IPS DF 4.7 (cell line): ENCODE data around the gene ST6GALNAC3.

ENCODE experiments used
- DNase-seq: peaks from one replicate; pipeline ENCODE4 v3.0.0-alpha.2; 2013; ENCODE audit warnings: low spot score; ENCODE audit errors: extremely low read depth

The ST6GALNAC3 gene

DNA sequence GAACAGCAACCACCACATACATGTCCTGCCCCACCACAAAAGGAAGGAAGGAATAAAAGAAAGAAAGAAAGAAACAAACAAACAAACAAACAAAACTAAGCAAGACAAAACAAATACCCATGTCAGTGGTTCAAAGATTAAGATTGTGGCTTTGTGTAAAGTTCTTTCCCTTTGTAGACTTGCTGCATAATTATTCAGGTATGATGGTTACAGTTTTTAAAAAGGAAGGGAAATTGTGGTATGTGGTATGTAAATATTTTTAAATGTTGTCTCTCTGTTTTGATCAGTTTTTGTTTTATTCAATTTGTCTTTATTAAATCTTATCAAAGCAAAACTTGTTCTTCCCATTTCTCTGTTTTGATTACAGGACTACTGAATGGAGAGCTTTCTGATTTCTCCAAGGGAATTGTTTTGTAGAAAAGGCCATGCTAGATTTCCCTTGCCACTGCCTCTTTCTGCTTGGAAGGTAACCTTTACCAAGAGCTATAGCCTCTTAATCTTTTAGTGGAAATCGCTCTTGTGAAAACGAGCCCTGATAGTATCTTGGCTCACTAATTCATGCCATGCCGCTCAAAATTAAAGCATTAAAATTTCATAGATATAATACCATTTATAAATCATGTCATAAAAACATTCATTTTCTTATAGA lies 502.5 kb downstream of the ST6GALNAC3 start:
- DNase-seq = no peak

DNA sequence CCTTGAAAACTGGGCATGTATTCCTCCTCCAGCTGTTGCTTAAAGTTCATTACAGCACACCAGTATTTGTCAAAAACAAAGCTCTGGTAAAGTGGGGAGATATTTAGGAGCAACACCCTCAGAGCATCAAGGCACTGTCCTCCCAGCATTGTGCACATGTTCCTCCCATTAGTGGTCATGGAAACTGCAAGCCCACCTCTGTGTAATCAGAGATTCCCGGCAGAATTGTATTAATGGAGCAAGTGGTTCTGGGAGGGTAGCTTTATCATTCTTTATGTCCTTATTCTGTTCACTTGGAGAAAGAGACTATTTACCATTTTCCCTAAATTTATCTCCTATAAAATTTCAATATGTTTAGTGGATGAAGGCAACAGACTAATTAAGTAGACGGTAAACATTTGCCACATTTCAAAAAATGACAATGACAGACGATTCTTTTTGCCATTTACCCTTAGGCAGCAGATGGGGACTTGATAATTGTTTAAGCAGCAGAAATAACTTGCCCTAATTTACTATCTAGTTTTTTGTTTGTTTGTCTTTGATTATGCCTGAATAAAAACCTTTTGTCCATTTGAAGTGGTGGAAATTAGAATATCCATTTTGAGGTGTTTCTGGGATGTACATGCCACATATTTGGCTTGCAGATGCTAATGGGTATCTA lies 503.1 kb downstream of the ST6GALNAC3 start:
- DNase-seq = no peak

DNA sequence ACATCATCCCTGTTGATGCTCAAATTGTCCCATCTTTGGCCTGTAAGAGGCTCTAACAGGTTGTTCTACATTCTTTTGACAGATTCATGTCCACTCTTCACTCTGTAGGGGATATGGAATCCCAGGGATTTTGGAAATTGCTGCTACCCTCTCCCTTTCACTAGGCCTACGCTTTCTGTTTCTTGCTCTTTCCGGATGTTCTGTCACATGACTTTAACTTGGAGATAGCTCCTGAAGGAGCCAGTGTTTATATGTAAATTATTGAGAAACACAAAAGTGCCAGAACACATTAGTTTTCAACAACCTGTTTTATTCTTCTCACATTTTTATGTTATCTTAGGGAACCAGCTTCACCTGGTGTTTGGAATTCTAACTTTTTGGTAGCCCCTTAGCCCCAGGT lies 505.7 kb downstream of the ST6GALNAC3 start:
- no peak for DNase-seq

DNA sequence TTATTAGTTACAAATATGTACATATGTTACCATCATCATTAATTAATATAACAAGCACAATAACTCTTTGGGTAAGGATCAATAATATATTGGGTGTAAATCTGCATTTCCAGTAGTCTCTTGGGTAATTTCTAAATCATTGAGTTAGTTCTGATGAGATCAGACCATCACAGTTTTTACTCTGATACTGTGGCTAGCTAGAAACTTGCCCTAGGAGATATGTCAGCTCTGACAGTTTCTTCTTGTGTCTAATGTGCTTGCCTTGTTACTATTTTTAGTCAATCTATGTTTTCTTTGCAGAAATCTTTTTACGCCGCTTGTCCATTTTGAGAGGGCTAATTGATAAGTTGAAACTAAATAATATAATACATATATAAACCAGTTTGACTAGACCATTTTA lies 507.2 kb downstream of the ST6GALNAC3 start:
- no peak for DNase-seq

DNA sequence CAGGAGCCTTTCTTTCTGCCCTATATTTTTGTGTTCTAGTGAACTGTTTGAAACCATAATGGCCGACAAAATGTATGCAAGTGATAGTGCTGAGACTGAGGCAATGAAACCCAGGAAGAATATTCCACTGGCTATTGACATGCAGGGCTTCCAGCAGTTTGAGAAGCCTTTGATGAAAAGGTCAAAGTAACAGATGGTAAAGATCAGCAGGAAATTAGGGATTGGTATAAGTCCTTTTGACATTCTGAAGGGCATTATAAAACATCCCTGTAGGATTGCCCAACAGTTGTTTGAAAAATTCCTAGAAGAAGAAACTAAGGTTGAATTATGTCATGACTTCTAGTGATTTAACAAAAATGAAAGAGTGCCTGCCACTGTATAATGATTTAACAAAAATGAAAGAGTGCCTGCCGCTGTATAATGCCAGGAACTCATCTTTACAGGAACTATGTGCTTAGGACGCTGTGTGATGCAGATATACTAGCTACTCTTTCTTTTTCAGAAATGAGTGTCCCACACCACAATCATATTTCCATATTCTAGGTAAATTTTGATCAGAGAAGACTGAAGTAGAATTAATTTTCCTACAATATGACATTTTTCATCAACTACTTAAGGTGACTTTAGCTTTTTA lies 508.8 kb downstream of the ST6GALNAC3 start:
- peak; percentile 30 for DNase-seq

DNA sequence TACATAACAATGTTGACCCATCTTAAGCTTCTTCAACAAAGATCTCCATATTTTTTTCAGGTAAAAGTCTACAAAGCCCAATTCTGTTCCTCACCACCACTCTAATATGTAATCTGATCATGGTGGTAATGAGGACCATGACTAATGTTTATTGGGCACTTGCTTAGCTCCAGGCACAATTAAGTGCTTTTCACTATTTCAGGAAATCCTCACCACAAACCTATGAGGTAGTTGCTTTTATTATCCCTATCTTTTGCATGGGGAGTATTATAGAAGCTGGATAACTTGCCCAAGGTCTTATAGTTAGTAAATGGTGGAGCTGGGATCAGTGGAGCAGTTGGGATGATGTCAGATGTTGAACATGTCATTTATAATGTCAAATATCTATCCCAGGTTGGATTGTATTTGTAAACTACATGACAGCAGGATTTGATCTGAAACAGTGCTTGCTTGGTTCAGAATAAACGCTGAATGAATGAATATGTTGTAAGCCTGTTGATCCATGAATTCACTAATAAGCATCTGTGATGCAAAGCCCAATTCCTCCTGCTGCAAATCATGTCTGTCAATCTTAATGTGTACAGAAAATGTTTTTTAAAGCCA lies 509.4 kb downstream of the ST6GALNAC3 start:
- no peak for DNase-seq

DNA sequence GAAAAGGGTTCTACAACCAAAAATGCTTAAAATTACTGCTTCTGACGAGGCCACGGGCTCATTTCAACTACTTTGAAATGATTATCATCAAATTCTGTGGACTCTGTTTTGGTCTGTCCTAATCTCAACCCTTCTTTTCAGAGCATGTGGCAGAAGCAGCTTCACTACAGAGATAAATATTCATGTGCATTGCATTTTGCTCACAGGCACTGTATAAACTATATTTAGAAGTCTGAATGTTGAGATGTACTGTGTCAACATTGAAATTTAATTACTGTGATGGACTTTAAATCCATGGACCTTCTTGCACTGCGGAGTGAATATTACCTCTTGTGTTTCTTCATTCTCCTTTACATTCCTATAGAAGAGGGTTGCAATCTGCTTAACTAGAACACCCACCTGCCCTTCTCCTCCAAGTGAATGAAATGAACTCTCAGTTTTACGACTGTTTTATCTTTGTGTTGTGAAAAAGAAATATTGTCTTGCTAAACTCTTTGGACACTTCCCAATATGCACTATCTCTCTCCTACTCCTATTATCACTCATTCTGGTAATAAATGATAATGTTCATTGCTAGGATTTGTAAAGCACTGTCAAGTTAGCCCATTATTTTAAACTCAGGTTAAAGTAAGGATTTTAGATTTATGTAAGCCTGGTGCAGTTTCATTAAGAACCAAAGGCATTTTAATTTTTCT lies 511.6 kb downstream of the ST6GALNAC3 start:
- no peak for DNase-seq

DNA sequence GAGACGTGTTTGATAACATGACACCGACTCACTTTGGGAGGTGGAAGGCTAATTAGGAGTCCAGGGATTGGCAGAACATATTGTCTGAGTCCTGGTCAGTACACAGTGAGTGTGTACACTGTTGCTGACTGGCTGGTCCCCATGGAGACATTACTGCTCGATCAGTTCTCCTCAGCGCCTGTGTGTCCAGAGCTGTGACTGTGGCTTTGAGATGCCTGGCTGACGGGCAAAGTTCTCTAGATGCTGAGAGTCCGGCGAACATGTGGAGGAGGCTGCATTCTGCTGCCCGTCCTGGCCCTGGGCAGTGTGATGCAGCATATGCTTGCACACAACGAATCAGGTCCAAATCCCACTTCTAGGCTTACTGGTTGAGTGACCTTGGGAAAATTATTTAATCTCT lies 512.7 kb downstream of the ST6GALNAC3 start:
- DNase-seq = no peak

DNA sequence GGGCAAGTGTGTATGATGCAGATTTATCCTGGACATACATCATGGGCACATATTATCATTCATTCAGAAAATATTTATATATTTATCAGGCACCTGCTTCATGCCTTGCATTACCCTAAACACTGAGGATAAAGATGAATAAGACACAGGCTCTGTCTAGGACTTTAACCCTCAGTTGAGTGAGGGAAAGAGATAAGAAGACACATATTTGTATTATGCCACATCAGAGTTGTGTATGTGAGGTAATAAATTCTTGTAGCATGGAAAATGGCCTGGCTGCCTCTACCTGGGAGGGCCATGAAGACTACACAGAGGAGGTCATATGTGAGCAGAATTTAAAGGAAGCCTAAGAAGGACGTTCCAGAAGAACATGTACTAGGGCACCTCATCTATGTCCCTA lies 516.9 kb downstream of the ST6GALNAC3 start:
- no peak for DNase-seq

DNA sequence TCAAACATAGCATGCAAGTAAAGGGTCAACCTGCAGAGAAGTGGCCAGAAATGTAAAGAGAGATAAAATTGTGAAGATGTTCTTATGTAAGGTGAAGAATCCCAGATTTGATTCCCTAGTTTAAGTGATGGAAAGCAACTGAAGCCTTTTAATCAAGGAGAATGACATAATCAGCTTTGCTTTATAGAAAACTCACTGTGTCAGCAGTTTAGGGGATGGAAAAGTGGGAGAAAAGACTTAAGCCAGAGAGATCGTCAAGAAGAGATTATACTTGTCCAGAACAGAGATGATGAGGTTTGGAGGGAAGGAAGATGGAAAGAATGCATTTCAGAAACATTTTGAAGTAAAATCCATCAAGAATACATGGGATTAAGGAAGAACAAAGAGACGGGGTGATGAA lies 517.4 kb downstream of the ST6GALNAC3 start:
- DNase-seq = no peak

DNA sequence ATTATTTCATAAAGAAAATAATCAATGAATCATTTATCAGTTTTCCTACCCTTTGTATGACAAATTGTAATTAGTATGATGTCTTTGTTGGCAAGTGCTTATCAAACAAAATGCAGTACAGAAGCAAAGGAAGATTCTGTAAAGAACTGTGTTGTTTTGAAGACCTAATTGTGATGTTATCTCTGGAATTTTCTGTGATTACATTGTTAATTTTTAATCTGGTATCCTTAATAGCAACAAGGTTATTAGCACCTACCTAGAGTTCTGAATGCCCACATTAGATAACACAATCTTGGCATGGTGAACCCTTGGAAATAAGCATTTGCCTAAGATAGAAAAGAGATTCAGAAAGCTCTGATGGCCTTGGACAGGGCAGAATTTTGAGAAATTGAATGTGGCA lies 518.6 kb downstream of the ST6GALNAC3 start:
- DNase-seq = no peak

DNA sequence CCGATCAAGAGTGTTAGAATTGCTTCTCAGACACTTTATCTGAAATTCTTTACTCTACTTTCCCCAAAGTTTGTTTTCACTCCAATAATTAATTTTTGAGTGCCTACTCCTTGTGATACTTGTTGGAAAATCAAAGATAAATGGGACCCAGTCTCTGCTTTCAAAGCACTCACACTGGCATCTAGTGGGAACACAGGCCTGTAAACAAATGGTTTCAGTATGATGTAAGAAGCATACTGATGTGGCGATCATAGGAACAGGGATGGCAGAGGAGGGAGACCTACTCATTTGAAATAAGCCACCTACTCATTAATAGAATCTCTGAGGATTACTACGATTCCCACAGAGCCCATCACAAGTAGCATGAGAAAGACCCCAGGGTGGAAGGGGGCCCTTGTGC lies 519.1 kb downstream of the ST6GALNAC3 start:
- no peak for DNase-seq

DNA sequence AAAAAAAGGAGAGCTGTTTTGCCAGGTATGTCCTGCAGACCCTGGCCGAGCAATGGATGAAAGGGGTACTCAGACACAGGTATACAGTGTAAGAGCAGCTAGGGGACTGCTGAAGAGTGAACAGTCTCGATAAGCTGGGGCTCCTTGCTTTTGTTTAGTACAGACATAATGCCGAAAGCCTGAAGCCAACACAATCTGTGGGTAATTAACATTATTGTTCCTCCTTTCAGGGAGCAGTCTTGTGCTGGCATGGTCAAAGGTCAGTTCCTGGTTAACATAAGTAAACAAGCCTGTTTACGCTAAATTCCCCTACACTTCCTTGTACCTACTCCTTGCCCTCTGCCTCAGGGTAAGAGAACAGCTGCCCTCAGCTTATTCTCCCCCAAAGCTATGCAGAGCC lies 520.5 kb downstream of the ST6GALNAC3 start:
- DNase-seq = no peak

DNA sequence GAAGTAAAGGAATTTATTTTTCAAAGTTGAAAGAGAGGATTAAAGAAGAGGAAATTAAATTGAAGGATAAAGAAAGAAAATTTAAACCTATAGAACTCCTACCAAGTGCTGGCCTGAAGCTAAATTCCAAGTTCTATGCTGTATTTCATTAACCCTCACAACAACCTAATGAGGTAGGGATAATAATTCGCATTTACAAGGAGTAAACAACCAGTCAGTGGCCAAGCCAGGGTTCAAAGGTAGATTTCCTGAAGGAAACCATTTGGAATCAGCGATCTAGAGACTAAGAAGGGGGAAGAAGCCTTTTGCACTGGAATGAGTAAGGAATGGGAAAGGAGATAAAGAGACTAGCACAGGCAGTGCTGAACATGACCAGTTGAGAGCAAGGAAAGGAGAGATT lies 526.9 kb downstream of the ST6GALNAC3 start:
- no peak for DNase-seq

DNA sequence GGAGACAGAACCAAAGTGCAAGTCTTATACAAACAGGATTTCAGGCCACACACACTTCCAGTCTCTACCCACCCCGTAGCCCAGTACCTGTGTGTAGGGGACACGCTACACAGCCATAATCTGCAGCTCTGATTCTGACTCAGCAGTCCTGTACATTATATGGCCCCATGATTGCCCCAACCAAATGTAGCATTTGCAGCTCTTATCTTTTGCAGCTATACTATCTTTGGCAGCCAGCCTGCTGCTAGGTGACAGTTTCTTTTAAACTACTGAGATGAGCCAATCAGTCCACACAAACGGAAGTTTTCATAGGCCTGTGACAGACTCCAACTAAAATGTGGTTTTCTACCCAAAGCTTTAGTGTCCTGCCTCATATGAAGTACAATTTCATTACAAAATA lies 533.2 kb downstream of the ST6GALNAC3 start:
- DNase-seq = no peak

DNA sequence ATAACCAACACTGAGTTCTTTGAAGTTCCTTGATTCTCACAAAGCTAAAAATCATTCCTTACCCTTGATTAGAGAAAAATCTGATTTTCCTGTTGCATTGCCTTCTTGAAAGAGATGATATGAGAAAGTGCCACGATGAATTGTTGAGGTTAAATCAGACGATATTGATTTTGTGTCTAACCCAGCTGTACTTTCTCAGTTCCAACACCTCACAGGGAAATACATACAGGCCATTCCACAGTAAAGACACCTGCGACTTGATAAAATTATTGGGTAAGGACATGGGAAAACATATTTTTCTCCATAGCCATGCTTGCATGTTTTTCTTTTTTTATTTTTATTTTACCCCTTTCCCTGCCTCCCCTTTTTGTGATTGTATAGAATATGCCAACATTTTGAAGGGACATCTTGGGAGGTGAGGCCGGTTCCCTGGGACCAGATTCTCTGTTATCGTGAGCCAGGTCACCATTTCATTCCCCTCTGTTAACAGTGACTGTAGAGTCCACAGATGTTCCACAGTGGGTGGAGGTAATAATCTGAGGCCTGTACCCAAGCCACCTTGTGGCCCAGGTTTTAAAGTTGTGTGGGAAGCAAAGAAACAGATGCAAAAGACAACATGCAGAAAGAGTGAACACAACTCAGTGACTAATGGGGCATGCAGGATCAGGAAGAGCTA lies 537.4 kb downstream of the ST6GALNAC3 start:
- DNase-seq = no peak

DNA sequence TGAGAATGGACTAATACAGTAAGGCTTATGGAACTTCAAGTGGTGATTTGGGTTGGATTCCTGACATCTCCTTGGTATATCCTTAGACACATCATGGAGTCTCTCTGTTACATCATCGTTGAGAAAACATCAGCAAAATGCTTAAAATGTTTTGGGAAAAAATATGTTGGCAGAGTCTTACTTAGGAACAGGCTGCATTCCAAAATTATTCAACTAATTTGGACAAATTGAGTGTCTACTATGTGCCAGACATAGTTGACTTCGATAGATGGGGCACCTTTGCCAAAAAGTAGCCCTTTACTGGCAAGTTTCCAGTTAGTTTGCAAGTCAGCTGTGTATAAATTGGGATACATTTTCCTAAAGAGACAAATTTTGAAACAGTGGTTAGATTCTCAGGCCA lies 539.3 kb downstream of the ST6GALNAC3 start:
- DNase-seq = no peak

DNA sequence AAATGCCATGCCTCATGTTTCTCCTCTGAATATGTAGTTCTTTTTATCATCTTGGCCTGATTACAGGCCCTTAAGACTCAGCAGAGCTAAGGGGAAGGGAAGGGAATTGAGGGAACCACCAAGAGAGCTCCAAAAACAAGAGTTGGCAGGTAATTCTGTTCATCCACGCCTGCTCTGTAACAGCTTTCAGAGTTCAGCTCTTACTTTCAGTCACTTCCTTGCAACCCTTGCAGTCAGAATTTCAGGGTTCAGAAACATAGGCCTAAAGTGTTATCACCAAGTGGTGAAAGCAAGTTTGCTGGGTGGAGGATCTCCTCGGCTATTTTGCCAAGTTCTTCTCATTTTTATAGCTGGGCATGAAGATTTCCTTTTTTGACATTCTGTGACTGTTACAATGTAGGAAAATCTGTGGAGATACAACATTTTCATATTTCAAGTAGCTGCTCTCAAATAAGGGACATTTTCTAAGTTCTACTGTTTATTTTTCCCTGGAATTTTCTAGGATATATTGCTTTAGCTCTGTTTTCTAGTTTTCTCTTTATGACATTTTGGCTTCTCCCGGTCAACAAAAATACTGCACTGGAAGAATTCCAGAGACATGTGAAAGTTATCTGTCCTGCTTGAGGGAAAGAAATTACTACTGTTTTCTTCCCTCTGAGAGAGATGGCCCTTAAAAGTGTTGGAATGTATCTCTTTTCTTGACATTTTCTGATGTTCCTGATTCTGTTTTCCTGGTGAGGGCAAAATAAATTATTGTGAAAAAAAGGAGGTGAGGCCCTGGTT lies 540.9 kb downstream of the ST6GALNAC3 start:
- DNase-seq = no peak

DNA sequence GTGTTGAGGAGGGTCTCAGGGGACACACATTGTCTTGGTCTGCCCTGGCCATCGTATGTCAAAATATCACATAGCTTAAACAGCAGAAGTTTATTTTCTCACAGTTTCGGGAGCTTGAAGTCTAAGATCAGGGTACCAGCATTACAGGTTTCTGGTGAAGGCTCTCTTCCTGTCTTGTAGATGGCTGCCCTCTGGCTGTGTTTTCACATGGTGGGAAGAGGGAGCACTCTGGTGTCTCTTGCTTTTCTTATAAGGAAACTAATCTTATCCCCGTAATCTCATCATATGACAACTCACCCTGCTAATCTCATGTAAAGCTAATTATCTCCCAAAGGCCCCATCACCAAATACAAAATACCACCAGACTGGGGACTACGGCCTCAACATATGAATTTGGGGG lies 545.8 kb downstream of the ST6GALNAC3 start:
- DNase-seq = no peak

DNA sequence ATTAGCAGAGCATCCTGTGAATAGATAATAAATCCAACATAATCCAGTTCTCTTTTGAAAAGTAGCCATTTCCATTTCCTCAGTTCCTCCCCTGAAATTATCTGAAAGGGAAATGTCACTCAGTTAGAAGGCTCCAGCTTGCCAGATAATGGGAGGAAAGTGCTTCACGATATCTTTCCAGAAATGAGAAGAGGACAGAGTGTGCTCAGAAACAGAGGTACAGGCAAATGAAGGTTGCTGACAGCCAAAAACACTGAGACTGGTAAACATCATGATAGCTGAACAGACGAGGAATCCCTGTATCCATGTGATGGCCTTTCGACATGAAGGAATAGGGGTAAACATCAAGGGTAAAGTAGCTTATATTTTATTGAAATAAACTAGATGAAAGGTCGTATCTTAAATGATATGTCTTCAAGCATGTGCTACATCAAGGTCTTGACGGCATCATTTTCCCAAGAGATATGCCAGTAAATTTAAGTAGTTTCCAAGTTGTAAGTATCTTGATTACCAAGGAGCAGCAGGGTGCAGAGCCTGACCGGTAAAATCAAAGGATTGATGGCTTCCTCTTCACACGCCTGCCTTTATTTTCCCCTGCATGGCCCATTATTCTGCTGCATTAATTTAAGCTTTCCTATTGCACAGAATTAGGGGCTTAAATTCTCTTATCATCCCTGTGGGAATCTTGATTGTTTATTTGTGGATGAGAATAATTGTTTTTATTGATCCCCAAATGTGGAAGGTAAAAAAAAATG lies 548.4 kb downstream of the ST6GALNAC3 start:
- no peak for DNase-seq
